ENCODE data around the gene SPATA13. TPM values are rescaled to one million over a fixed set of nuclear protein-coding genes. Genes with fewer than 3 reads are reported as not detected.

SPATA13 gene
- total and polyA plus RNA-seq, 10 of the 15 experiments (the other 5 are each of a cell fraction or from before 2014, with no cell fraction given) = 2.4 to 11.1 (median 10.2) TPM

DNA sequence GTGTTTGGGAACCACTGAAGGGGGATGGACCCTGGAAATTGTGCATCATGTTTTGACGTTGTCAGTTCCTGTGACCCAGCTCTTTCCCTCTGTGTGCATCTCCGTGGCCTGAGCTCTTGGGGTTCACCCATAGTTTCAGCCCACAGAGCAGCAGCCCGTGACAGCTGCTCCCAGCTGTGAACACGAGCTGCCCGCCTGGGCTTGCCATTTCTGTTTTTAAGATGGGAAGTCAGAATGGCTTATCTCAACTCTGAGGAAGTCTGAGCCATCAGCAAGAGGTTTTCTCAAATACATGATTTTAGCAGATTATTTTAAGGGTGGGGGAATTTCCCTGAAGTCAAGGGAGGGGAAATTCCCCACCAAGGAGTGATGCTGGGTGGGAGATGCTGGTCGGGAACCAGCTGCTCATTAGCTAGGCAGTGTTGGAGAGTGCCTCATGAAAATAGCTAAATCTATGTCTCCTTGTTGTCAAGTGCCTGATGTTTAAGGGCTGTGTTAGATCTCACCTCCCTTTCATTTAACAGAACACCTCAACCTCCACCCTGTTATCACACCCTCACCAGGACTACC is 114.0 kb downstream of the SPATA13 start (continued):
- TF ChIP-seq ZNF687 (IDR thresholded peaks at IDR 0.05) (0 out of 2 replicates have a peak, but pooled peaks have one; percentile 16), ZNF622 (IDR thresholded peaks at IDR 0.05) (no peak), RAD51 (IDR thresholded peaks at IDR 0.05) (peak; percentile 33), CBFB (IDR thresholded peaks at IDR 0.05; ENCODE audit: low read depth) (peak; percentile 62; the same call in 1 of the 2 replicates), IKZF2 (IDR thresholded peaks at IDR 0.05) (peak; percentile 91 to 95), BHLHE40 (IDR thresholded peaks at IDR 0.05; ENCODE audit: borderline replicate concordance in 1 of 2, low read depth in 2 of 2, low read length in 1 of 2) (peak; percentile 85 to 91), FOXK2 (IDR thresholded peaks at IDR 0.05) (no peak), BCL11A (IDR thresholded peaks at IDR 0.05; ENCODE audit: low read depth, low read length) (peak; percentile 54; the same call in 1 of the 2 replicates), CHD1 (IDR thresholded peaks at IDR 0.05; ENCODE audit: low read depth, low read length) (no peak), ASH2L (IDR thresholded peaks at IDR 0.05; ENCODE audit: borderline replicate concordance, low read depth) (no peak), SMAD5 (IDR thresholded peaks at IDR 0.05; ENCODE audit: low read depth) (no peak), EED (IDR thresholded peaks at IDR 0.05; ENCODE audit: low read depth) (peak; percentile 94), SIN3A (IDR thresholded peaks at IDR 0.05; ENCODE audit: low read depth, low read length) (peak; percentile 72; the same call in 1 of the 2 replicates), CEBPB (IDR thresholded peaks at IDR 0.05; ENCODE audit: borderline replicate concordance in 1 of 2, low read depth in 2 of 2, low read length in 2 of 2) (peak in 1 of 2 experiments; percentile 70; a peak in 1 of 4 replicates), STAT3 (IDR thresholded peaks at IDR 0.05; ENCODE audit: low read depth, low read length) (no peak), MEF2A (IDR thresholded peaks at IDR 0.05; ENCODE audit: insufficient read depth, low read depth, low read length) (peak; percentile 76; the same call in 1 of the 2 replicates), EZH2 (IDR thresholded peaks at IDR 0.05; ENCODE audit: borderline replicate concordance, control insufficient read depth, low read depth, low read length) (no peak), KLF5 (IDR thresholded peaks at IDR 0.05; ENCODE audit: partially characterized antibody) (peak; percentile 66), PML (IDR thresholded peaks at IDR 0.05; ENCODE audit: low read length) (peak; percentile 86; the same call in 1 of the 2 replicates), TBL1XR1 (IDR thresholded peaks at IDR 0.05; ENCODE audit: low read depth, low read length) (0 out of 2 replicates have a peak, but pooled peaks have one; percentile 62)
- TF ChIP-seq, protein P1, sequence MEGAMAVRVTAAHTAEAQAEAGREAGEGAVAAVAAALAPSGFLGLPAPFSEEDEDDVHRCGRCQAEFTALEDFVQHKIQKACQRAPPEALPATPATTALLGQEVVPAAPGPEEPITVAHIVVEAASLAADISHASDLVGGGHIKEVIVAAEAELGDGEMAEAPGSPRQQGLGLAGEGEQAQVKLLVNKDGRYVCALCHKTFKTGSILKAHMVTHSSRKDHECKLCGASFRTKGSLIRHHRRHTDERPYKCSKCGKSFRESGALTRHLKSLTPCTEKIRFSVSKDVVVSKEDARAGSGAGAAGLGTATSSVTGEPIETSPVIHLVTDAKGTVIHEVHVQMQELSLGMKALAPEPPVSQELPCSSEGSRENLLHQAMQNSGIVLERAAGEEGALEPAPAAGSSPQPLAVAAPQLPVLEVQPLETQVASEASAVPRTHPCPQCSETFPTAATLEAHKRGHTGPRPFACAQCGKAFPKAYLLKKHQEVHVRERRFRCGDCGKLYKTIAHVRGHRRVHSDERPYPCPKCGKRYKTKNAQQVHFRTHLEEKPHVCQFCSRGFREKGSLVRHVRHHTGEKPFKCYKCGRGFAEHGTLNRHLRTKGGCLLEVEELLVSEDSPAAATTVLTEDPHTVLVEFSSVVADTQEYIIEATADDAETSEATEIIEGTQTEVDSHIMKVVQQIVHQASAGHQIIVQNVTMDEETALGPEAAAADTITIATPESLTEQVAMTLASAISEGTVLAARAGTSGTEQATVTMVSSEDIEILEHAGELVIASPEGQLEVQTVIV (IDR thresholded peaks at IDR 0.05; ENCODE audit: borderline replicate concordance, partially characterized antibody) = no peak
- TF ChIP-seq, protein P2, sequence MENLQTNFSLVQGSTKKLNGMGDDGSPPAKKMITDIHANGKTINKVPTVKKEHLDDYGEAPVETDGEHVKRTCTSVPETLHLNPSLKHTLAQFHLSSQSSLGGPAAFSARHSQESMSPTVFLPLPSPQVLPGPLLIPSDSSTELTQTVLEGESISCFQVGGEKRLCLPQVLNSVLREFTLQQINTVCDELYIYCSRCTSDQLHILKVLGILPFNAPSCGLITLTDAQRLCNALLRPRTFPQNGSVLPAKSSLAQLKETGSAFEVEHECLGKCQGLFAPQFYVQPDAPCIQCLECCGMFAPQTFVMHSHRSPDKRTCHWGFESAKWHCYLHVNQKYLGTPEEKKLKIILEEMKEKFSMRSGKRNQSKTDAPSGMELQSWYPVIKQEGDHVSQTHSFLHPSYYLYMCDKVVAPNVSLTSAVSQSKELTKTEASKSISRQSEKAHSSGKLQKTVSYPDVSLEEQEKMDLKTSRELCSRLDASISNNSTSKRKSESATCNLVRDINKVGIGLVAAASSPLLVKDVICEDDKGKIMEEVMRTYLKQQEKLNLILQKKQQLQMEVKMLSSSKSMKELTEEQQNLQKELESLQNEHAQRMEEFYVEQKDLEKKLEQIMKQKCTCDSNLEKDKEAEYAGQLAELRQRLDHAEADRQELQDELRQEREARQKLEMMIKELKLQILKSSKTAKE (IDR thresholded peaks at IDR 0.05; ENCODE audit: low read depth, poor library complexity, severe bottlenecking) = peak; percentile 87

Data from GM12878 (cell line).